Endothelial cell of umbilical vein (primary cell): Measurements from ENCODE around the gene FOXO1.

Source experiments
- POLR2A ChIP-seq: IDR thresholded peaks from 2 replicates; pipeline ENCODE4 v1.6.1; 2012; ENCODE audit warnings: low read depth, mild to moderate bottlenecking, control low read depth, low read length
- POLR2AphosphoS5 ChIP-seq: IDR thresholded peaks from 2 replicates; pipeline ENCODE4 v1.6.1; 2012; ENCODE audit warnings: low read depth, mild to moderate bottlenecking, control low read depth, low read length, moderate library complexity; ENCODE audit not compliant: insufficient read depth
- TF ChIP-seq, protein P1 (sequence below), 2 donors: IDR thresholded peaks; 1 replicate in 1 of 2; 2 replicates in 1 of 2; pipeline ENCODE4 v1.5.1; 2011; ENCODE audit warnings: low read length in 2 of 2, mild to moderate bottlenecking in 2 of 2, moderate library complexity in 2 of 2, control low read depth in 1 of 2, inconsistent platforms in 1 of 2, low read depth in 1 of 2; ENCODE audit not compliant: insufficient read depth in 1 of 2; ENCODE audit errors: extremely low read depth in 1 of 2

DNA sequence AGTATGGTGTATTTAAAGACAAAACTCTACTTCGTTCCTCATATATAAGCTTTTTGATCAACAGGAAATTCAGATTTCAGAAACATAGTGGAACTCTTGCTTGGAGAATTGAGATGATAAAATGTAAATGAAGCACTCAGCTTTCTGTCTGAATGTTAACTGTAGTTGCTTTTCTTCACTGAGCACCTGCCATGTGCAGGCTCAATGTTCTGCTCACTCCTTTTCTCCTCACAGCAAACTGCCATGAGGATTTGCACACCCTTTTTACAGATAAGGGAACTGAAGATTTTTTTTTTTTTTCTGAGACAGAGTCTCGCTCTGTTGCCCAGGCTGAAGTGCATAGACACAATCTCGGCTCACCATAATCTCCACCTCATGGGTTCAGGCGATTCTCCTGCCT is 28.0 kb upstream of the FOXO1 start:
- TF ChIP-seq, protein P1, sequence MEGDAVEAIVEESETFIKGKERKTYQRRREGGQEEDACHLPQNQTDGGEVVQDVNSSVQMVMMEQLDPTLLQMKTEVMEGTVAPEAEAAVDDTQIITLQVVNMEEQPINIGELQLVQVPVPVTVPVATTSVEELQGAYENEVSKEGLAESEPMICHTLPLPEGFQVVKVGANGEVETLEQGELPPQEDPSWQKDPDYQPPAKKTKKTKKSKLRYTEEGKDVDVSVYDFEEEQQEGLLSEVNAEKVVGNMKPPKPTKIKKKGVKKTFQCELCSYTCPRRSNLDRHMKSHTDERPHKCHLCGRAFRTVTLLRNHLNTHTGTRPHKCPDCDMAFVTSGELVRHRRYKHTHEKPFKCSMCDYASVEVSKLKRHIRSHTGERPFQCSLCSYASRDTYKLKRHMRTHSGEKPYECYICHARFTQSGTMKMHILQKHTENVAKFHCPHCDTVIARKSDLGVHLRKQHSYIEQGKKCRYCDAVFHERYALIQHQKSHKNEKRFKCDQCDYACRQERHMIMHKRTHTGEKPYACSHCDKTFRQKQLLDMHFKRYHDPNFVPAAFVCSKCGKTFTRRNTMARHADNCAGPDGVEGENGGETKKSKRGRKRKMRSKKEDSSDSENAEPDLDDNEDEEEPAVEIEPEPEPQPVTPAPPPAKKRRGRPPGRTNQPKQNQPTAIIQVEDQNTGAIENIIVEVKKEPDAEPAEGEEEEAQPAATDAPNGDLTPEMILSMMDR (IDR thresholded peaks at IDR 0.05; ENCODE audit: extremely low read depth in 1 of 2, insufficient read depth in 1 of 2, low read depth in 1 of 2, low read length in 2 of 2), result no peak
- TF ChIP-seq POLR2AphosphoS5 (no peak), POLR2A (no peak)
